DOHH2 (cell line): Measurements from ENCODE around the gene TSPAN1.

Experiments used
- CTCF ChIP-seq: fragments of 200-600 bp; sonication (generic); IDR thresholded peaks from one replicate; pipeline ENCODE4 v1.5.1; 2014; ENCODE audit warnings: antibody characterized with exemption, mild to moderate bottlenecking, low read depth, low read length; ENCODE audit not compliant: poor library complexity, severe bottlenecking
- EZH2phosphoT487 ChIP-seq: fragments of 200-600 bp; sonication (generic); IDR thresholded peaks from 2 replicates; pipeline ENCODE4 v1.6.1; 2017; ENCODE audit warnings: borderline replicate concordance, mild to moderate bottlenecking, antibody characterized with exemption, low read length, moderate library complexity, mixed read lengths

DNA sequence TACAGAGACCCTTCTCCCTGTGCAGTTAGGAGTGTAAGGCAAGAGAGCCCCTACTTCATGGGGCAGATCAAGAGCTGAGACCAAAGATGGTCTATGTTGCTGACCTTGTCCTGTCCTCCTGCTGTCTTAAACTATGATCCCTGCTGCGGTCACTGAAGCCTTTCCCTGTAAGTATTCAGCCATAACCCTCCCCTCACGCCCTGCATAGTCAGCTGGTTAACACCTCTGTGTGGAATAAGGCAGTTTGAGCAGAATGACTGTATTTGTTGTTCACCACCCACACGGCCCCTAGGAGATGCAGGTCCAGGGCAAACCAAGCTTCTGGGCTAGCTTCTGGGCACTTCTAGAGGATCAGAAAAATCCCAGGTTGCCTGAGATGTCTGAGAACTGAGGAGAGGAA lies 356 bp downstream of the TSPAN1 start:
- TF ChIP-seq CTCF (no peak), EZH2phosphoT487 (no peak)
